Endothelial cell of umbilical vein (primary cell): ENCODE results near the gene PCNX1.

Experiments used
- EZH2 ChIP-seq: IDR thresholded peaks from 2 replicates; pipeline ENCODE4 v1.6.1; 2012; ENCODE audit warnings: borderline replicate concordance, low read depth, mild to moderate bottlenecking, moderate library complexity, low read length, inconsistent platforms; ENCODE audit not compliant: severe bottlenecking
- FOS ChIP-seq: IDR thresholded peaks from 2 replicates; pipeline ENCODE4 v1.6.1; 2011; ENCODE audit warnings: mild to moderate bottlenecking, low read length, moderate library complexity, borderline replicate concordance; ENCODE audit not compliant: insufficient read depth
- GATA2 ChIP-seq: IDR thresholded peaks from 2 replicates; pipeline ENCODE4 v1.7.0; 2011; ENCODE audit warnings: low read depth, mild to moderate bottlenecking, moderate library complexity, mixed read lengths, low read length; ENCODE audit not compliant: insufficient read length, insufficient read depth
- JUN ChIP-seq: IDR thresholded peaks from 2 replicates; pipeline ENCODE4 v1.6.1; 2011; ENCODE audit warnings: borderline replicate concordance, low read depth; ENCODE audit not compliant: insufficient read length, insufficient read depth
- MYC ChIP-seq: IDR thresholded peaks from one replicate; pipeline ENCODE4 v1.6.1; 2011; ENCODE audit warnings: mild to moderate bottlenecking, low read depth, low read length
- POLR2A ChIP-seq: IDR thresholded peaks from 2 replicates; pipeline ENCODE4 v1.6.1; 2012; ENCODE audit warnings: low read depth, mild to moderate bottlenecking, control low read depth, low read length
- POLR2AphosphoS5 ChIP-seq: IDR thresholded peaks from 2 replicates; pipeline ENCODE4 v1.6.1; 2012; ENCODE audit warnings: low read depth, mild to moderate bottlenecking, control low read depth, low read length, moderate library complexity; ENCODE audit not compliant: insufficient read depth
- TF ChIP-seq, protein P1 (sequence below), 2 donors: IDR thresholded peaks; 1 replicate in 1 of 2; 2 replicates in 1 of 2; pipeline ENCODE4 v1.5.1; 2011; ENCODE audit warnings: low read length in 2 of 2, mild to moderate bottlenecking in 2 of 2, moderate library complexity in 2 of 2, control low read depth in 1 of 2, inconsistent platforms in 1 of 2, low read depth in 1 of 2; ENCODE audit not compliant: insufficient read depth in 1 of 2; ENCODE audit errors: extremely low read depth in 1 of 2
- TF ChIP-seq, protein P2 (sequence below): IDR thresholded peaks from 2 replicates; pipeline ENCODE4 v1.6.1; 2011; ENCODE audit not compliant: insufficient read depth, insufficient read length

DNA sequence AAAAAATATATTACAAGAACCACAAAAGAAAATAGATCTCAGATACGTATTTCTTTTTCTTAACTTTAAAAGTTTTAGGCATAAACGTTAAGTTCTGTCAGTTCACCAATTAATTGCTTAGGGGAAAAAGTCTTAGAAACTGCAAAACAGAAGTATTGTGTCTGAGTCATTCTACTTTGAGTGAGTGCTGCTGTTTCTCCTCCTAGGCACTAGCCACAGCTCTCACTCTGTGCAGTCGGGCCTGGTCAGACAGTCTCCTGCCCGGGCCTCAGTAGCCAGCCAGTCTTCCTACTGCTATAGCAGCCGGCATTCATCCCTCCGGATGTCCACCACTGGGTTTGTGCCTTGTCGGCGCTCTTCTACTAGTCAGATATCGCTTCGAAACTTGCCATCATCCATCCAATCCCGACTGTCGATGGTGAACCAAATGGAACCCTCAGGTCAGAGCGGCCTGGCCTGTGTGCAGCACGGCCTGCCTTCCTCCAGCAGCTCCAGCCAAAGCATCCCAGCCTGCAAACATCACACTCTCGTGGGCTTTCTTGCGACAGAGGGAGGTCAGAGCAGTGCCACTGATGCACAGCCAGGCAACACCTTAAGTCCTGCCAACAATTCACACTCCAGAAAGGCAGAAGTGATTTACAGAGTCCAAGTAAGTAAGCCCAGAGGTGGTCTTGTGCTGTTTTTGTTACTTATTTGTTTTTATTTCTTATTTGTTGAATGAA, 201.3 kb downstream of the PCNX1 start:
- TF ChIP-seq MYC: no peak
- TF ChIP-seq, protein P1, sequence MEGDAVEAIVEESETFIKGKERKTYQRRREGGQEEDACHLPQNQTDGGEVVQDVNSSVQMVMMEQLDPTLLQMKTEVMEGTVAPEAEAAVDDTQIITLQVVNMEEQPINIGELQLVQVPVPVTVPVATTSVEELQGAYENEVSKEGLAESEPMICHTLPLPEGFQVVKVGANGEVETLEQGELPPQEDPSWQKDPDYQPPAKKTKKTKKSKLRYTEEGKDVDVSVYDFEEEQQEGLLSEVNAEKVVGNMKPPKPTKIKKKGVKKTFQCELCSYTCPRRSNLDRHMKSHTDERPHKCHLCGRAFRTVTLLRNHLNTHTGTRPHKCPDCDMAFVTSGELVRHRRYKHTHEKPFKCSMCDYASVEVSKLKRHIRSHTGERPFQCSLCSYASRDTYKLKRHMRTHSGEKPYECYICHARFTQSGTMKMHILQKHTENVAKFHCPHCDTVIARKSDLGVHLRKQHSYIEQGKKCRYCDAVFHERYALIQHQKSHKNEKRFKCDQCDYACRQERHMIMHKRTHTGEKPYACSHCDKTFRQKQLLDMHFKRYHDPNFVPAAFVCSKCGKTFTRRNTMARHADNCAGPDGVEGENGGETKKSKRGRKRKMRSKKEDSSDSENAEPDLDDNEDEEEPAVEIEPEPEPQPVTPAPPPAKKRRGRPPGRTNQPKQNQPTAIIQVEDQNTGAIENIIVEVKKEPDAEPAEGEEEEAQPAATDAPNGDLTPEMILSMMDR (IDR thresholded peaks at IDR 0.05; ENCODE audit: extremely low read depth in 1 of 2, insufficient read depth in 1 of 2, low read depth in 1 of 2, low read length in 2 of 2): no peak
- TF ChIP-seq JUN: no peak
- no peak for TF ChIP-seq POLR2A
- TF ChIP-seq POLR2AphosphoS5: no peak
- no peak for TF ChIP-seq EZH2
- TF ChIP-seq, protein P2, sequence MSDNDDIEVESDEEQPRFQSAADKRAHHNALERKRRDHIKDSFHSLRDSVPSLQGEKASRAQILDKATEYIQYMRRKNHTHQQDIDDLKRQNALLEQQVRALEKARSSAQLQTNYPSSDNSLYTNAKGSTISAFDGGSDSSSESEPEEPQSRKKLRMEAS: no peak
- no peak for TF ChIP-seq FOS
- no peak for TF ChIP-seq GATA2
